ENCODE results near the gene ZNF394. TPM values are rescaled to one million over a fixed set of nuclear protein-coding genes. Genes with fewer than 3 reads are reported as not detected.

ZNF394 gene
- total RNA-seq, 1 donor from 2014 or later = 16.8 TPM

DNA sequence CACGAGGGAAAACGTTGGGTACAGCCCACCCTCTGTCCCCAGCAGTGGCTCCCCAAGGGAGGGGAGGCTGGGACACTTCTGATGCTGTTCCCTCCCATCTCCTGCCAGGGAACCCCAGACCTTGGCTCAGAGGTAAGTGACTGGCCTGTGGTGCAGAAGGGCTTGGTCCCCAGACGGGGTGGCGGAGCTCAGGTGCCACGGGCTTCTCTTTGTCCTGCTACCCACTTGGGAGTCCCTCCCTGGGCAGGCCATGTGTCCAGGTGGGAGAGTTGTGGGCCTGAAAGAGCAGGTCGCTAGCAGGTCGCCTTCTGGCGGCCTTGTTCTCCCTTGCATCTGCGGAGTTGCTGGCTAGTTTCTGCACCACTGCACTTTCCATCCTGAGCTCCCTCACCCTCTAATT lies 44.2 kb downstream of the ZNF394 start:
- peaks cover 3% of the 10 kb centered on the region for H3K27me3 Mint-ChIP-seq (ENCODE audit: insufficient read depth, low read depth)
- peaks cover 7% of the 10 kb centered on the region for H4K20me1 ChIP-seq (ENCODE audit: low read depth)
- H3K79me2 ChIP-seq (ENCODE audit: low read depth) = peaks cover 33% of the 10 kb centered on the region
- no peak overlapping the region for H3K4me3 Mint-ChIP-seq
- H3K9me3 ChIP-seq (ENCODE audit: low read depth) = no peaks in the 10 kb centered on the region
- no peak for TF ChIP-seq EZH2 (IDR thresholded peaks at IDR 0.05)
- TF ChIP-seq, protein P1, sequence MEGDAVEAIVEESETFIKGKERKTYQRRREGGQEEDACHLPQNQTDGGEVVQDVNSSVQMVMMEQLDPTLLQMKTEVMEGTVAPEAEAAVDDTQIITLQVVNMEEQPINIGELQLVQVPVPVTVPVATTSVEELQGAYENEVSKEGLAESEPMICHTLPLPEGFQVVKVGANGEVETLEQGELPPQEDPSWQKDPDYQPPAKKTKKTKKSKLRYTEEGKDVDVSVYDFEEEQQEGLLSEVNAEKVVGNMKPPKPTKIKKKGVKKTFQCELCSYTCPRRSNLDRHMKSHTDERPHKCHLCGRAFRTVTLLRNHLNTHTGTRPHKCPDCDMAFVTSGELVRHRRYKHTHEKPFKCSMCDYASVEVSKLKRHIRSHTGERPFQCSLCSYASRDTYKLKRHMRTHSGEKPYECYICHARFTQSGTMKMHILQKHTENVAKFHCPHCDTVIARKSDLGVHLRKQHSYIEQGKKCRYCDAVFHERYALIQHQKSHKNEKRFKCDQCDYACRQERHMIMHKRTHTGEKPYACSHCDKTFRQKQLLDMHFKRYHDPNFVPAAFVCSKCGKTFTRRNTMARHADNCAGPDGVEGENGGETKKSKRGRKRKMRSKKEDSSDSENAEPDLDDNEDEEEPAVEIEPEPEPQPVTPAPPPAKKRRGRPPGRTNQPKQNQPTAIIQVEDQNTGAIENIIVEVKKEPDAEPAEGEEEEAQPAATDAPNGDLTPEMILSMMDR (IDR thresholded peaks at IDR 0.05) = no peak
- no peak for TF ChIP-seq EZH2phosphoT487 (IDR thresholded peaks at IDR 0.05)
- H2AFZ ChIP-seq (replicated peaks) = no peak overlapping the region
- no peak overlapping the region for H3K4me2 ChIP-seq
- no peaks in the 10 kb centered on the region for H3K27me3 ChIP-seq
- no peak overlapping the region for H3K27ac ChIP-seq
- H3F3A ChIP-seq (ENCODE audit: low read depth) = peaks cover 41% of the 10 kb centered on the region
- H3K4me3 ChIP-seq = no peak overlapping the region
- no peak overlapping the region for H3K9ac ChIP-seq
- H3K4me1 Mint-ChIP-seq = peaks cover 4% of the 10 kb centered on the region
- H3K4me1 ChIP-seq = no peaks in the 10 kb centered on the region
- H3K9me3 Mint-ChIP-seq = no peaks in the 10 kb centered on the region
- no peak overlapping the region for H3K27ac Mint-ChIP-seq
- peaks cover 39% of the 10 kb centered on the region for H3K36me3 Mint-ChIP-seq
- no peak for DNase-seq (ENCODE audit: low spot score)
- no peaks in the 10 kb centered on the region for H3K36me3 ChIP-seq

DNA sequence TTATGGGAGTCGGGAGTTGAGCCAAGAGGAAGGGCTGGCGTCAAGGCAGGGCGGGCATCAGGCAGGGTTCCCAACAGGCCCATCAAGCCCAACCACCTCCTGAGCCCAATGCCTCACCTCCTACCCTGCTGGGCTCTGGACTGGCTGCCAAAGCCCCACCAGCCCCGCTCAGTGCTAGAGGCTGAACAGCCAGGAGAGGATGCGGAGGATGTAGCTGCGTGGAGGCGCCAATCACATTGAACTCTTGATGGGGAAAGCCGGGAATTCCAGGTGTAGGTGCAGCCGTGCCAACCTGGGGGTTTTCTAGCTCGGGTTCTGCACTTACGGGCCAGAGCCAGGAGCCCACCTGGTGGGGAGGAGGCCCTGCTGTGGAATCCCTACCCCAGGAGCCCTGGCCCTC lies 47.0 kb downstream of the ZNF394 start:
- Histone ChIP-seq H3K4me3 (no peak overlapping the region), H3F3A (ENCODE audit: low read depth) (peaks cover 20% of the 10 kb centered on the region), H2AFZ (replicated peaks) (no peak overlapping the region), H3K79me2 (ENCODE audit: low read depth) (peaks cover 5% of the 10 kb centered on the region), H3K27ac (no peak overlapping the region), H3K27me3 (no peaks in the 10 kb centered on the region), H3K9me3 (ENCODE audit: low read depth) (no peaks in the 10 kb centered on the region), H4K20me1 (ENCODE audit: low read depth) (peaks cover 13% of the 10 kb centered on the region), H3K4me2 (no peak overlapping the region), H3K36me3 (no peaks in the 10 kb centered on the region), H3K9ac (no peak overlapping the region), H3K4me1 (no peaks in the 10 kb centered on the region)
- no peak for DNase-seq (ENCODE audit: low spot score)
- Mint-ChIP-seq H3K27me3 (ENCODE audit: insufficient read depth, low read depth) (peaks cover 3% of the 10 kb centered on the region), H3K4me3 (no peak overlapping the region), H3K4me1 (no peaks in the 10 kb centered on the region), H3K36me3 (peaks cover 26% of the 10 kb centered on the region), H3K9me3 (no peaks in the 10 kb centered on the region), H3K27ac (no peak overlapping the region)
- TF ChIP-seq, protein P1 (IDR thresholded peaks at IDR 0.05) = no peak
- TF ChIP-seq EZH2 (IDR thresholded peaks at IDR 0.05) (no peak), EZH2phosphoT487 (IDR thresholded peaks at IDR 0.05) (no peak)

DNA sequence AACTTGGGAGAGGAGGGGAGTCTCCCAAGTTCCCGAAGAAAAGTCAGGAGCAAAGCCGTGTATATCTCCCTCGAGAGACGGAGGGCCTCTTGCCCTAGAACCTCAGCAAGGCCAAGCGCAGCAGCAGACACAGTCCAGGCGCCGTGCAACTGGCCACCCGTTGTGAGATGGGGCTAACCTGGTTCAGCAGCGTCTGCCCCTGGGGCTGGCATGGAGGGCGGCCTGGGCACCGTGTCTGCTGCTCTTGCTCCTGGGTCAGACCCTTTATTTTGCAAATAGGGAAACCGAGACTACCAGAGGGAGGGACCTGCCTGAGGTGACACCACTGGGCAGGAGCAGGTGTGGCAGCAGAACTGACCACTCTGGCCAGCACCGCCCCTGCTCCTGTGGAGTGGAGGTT lies 47.5 kb downstream of the ZNF394 start:
- no peak overlapping the region for H3K27ac Mint-ChIP-seq
- Histone ChIP-seq H3K79me2 (ENCODE audit: low read depth) (no peaks in the 10 kb centered on the region), H3K4me2 (no peak overlapping the region), H3F3A (ENCODE audit: low read depth) (peaks cover 14% of the 10 kb centered on the region), H3K9me3 (ENCODE audit: low read depth) (no peaks in the 10 kb centered on the region), H3K36me3 (no peaks in the 10 kb centered on the region), H3K4me3 (no peak overlapping the region), H3K27ac (no peak overlapping the region), H3K9ac (no peak overlapping the region), H3K27me3 (no peaks in the 10 kb centered on the region), H4K20me1 (ENCODE audit: low read depth) (peaks cover 16% of the 10 kb centered on the region), H3K4me1 (no peaks in the 10 kb centered on the region), H2AFZ (replicated peaks) (no peak overlapping the region)
- H3K4me3 Mint-ChIP-seq = no peak overlapping the region
- no peak for DNase-seq (ENCODE audit: low spot score)
- H3K27me3 Mint-ChIP-seq (ENCODE audit: insufficient read depth, low read depth) = peaks cover 3% of the 10 kb centered on the region
- no peak for TF ChIP-seq EZH2phosphoT487 (IDR thresholded peaks at IDR 0.05)
- no peak for TF ChIP-seq EZH2 (IDR thresholded peaks at IDR 0.05)
- TF ChIP-seq, protein P1 (IDR thresholded peaks at IDR 0.05) = no peak
- H3K36me3 Mint-ChIP-seq = peaks cover 26% of the 10 kb centered on the region
- H3K4me1 Mint-ChIP-seq = no peaks in the 10 kb centered on the region
- no peaks in the 10 kb centered on the region for H3K9me3 Mint-ChIP-seq
